WTC11 (cell line): ENCODE data around the gene CACNA1C.

ENCODE experiments used
- ATF2 ChIP-seq: sonication (generic); formaldehyde crosslinking; IDR thresholded peaks from 2 replicates; pipeline ENCODE4 v1.8.1; 2022; ENCODE audit warnings: low read depth, missing genetic modification reagents, borderline replicate concordance
- CREB1 ChIP-seq: sonication (generic); formaldehyde crosslinking; IDR thresholded peaks from 2 replicates; pipeline ENCODE4 v1.8.0; 2023; ENCODE audit warnings: mild to moderate bottlenecking, missing genetic modification reagents
- FOXK1 ChIP-seq: sonication (generic); formaldehyde crosslinking; IDR thresholded peaks from 2 replicates; pipeline ENCODE4 v1.8.0; 2022; ENCODE audit warnings: mild to moderate bottlenecking, moderate library complexity, missing genetic modification reagents
- SOX15 ChIP-seq: fragments of 250-450 bp; sonication (Bioruptor Pico); IDR thresholded peaks from 2 replicates; pipeline ENCODE4 v1.9.0; 2021; ENCODE audit warnings: mild to moderate bottlenecking
- ZNF232 ChIP-seq: sonication (generic); formaldehyde crosslinking; IDR thresholded peaks from 2 replicates; pipeline ENCODE4 v1.8.0; 2022; ENCODE audit warnings: mild to moderate bottlenecking, missing genetic modification reagents
- ZNF281 ChIP-seq: sonication (generic); formaldehyde crosslinking; IDR thresholded peaks from 2 replicates; pipeline ENCODE4 v1.8.0; 2023; ENCODE audit warnings: mild to moderate bottlenecking, missing genetic modification reagents
- ZNF416 ChIP-seq: fragments of 250-450 bp; sonication (Bioruptor Pico); IDR thresholded peaks from 2 replicates; pipeline ENCODE4 v1.9.0; 2021; ENCODE audit warnings: mild to moderate bottlenecking, inconsistent platforms
- TF ChIP-seq, protein P1 (sequence below): fragments of 200-600 bp; IDR thresholded peaks from 2 replicates; pipeline ENCODE4 v1.8.0; 2022; ENCODE audit warnings: antibody characterized with exemption

DNA sequence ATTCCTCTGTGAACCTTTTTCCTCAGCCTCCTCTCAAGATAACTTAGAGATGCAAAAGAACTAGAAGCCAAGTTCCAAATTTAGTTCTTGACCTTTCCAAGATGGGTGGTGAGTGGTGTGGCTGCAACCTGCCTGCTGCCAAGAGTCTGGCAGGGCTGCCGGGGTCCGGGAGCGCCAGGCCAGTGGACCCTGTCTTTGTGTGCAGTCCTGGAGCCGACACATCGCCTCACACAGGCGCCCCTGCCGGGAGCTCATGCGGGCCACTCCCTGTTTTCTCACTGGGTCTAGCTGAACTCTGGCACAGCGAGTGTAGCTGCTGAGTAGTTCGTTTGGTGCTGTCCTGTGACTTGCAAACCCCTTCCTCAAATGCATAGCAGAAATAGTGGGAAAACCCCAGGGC lies 84.9 kb downstream of the CACNA1C start:
- TF ChIP-seq FOXK1 (CRISPR knock-in tag) (no peak), ZNF281 (CRISPR knock-in tag) (no peak), SOX15 (CRISPR knock-in tag) (no peak), ATF2 (CRISPR knock-in tag) (no peak), ZNF232 (CRISPR knock-in tag) (no peak), ZNF416 (CRISPR knock-in tag) (no peak), CREB1 (CRISPR knock-in tag) (no peak)
- TF ChIP-seq, protein P1, sequence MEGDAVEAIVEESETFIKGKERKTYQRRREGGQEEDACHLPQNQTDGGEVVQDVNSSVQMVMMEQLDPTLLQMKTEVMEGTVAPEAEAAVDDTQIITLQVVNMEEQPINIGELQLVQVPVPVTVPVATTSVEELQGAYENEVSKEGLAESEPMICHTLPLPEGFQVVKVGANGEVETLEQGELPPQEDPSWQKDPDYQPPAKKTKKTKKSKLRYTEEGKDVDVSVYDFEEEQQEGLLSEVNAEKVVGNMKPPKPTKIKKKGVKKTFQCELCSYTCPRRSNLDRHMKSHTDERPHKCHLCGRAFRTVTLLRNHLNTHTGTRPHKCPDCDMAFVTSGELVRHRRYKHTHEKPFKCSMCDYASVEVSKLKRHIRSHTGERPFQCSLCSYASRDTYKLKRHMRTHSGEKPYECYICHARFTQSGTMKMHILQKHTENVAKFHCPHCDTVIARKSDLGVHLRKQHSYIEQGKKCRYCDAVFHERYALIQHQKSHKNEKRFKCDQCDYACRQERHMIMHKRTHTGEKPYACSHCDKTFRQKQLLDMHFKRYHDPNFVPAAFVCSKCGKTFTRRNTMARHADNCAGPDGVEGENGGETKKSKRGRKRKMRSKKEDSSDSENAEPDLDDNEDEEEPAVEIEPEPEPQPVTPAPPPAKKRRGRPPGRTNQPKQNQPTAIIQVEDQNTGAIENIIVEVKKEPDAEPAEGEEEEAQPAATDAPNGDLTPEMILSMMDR = no peak
